Measurements from ENCODE around the gene BRINP2. TPM values are rescaled to one million over a fixed set of nuclear protein-coding genes. Genes with fewer than 3 reads are reported as not detected.

Gene BRINP2
- total RNA-seq, 4 donors from 2014 or later = not detected

GRCh38 chr1:177174921-177175634 is 4.3 kb downstream of the BRINP2 start:
- WGBS, 2 donors = 57 to 66% methylated on average over 4 to 6 of the region's 6 CpGs
- no peak overlapping the region for H3K4me3 ChIP-seq
- no peaks in the 10 kb centered on the region for H3K9me3 ChIP-seq
- intact Hi-C loops (cut with DNase I) = loop anchor here (10.0 kb wide), 1 partner anchor 280 kb away; no protein-coding TSS in a partner anchor
- no peak overlapping the region for H3K27ac ChIP-seq
- peaks cover 0 to 88% (median 2%) of the 10 kb centered on the region in 4 donors for H3K27me3 ChIP-seq
- no peak for DNase-seq
- TF ChIP-seq CTCF (IDR thresholded peaks at IDR 0.05) (no peak), POLR2A (IDR thresholded peaks at IDR 0.05) (no peak)
- peaks cover 0 to 13% (median 4%) of the 10 kb centered on the region in 3 donors for H3K4me1 ChIP-seq
- no peaks in the 10 kb centered on the region for H3K36me3 ChIP-seq

- H3K36me3 ChIP-seq = no peaks in the 10 kb centered on the region
- DNase-seq = no peak
- intact Hi-C loops (cut with DNase I) = no loop called here
- peaks cover 0 to 11% (median 3%) of the 10 kb centered on the region in 3 donors for H3K4me1 ChIP-seq
- no peak overlapping the region for H3K27ac ChIP-seq
- TF ChIP-seq POLR2A (IDR thresholded peaks at IDR 0.05) = no peak
- TF ChIP-seq CTCF (IDR thresholded peaks at IDR 0.05) = no peak
- peak overlapping the region in 2 of 4 donors; percentile 6 to 50 for H3K4me3 ChIP-seq
- peaks cover 0 to 66% (median 0%) of the 10 kb centered on the region in 4 donors for H3K27me3 ChIP-seq
- WGBS, 2 donors = 8 to 9% methylated on average over 9 to 11 of the region's 13 CpGs
- no peaks in the 10 kb centered on the region for H3K9me3 ChIP-seq
These were observed 10.5 kb downstream of the BRINP2 start for GRCh38 chr1:177181280-177181630.

DNA sequence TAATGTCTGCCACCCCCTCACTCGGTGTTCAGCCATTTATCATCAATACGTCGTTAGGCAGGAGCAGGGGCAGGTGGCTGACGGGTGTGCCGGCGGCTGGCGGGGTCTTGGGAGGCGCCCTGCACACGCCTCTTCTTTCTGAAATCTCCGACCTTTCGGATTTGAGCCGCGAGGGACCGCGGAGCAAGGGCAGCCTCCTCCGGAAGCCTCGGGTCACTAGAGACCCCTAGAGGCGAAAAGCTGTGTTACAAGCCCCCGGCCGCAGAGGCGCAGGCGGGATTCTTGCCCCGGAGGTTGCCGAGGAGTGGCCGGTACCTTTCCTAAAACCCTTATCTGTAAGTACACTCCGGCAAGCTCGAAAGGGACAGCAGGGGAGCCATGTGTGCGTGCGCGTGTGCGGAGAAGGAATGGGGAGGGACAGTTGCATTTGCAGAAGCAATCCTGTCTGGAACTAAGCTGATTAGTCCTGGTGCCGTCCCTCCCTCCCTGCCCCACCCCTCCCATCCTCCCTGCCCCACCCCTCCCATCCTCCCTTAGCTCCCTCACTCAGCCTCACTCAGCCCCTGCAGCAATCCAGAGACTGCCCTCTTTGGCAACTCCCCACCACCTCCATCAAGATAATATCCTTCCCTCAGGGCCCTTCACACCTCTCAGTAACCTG is 11.0 kb downstream of the BRINP2 start:
- Histone ChIP-seq H3K4me3 (peak overlapping the region in 2 of 4 donors; percentile 6 to 50), H3K4me1 (peaks cover 0 to 11% (median 3%) of the 10 kb centered on the region in 3 donors), H3K36me3 (no peaks in the 10 kb centered on the region), H3K27me3 (peaks cover 0 to 62% (median 0%) of the 10 kb centered on the region in 4 donors), H3K9me3 (no peaks in the 10 kb centered on the region), H3K27ac (no peak overlapping the region)
- intact Hi-C loops (cut with DNase I) = no loop called here
- DNase-seq = no peak
- WGBS, 2 donors = 0 to 10% methylated on average over 2 to 7 of the region's 32 CpGs
- TF ChIP-seq POLR2A (IDR thresholded peaks at IDR 0.05) = no peak
- peak in 5 of 6 experiments; percentile 45 to 62 (median 56) for TF ChIP-seq CTCF (IDR thresholded peaks at IDR 0.05)

- H3K4me3 ChIP-seq = no peak overlapping the region
- no peak overlapping the region for H3K27ac ChIP-seq
- H3K9me3 ChIP-seq = no peaks in the 10 kb centered on the region
- intact Hi-C loops (cut with DNase I) = no loop called here
- no peaks in the 10 kb centered on the region for H3K36me3 ChIP-seq
- H3K27me3 ChIP-seq = peaks cover 0 to 44% (median 0%) of the 10 kb centered on the region in 4 donors
- no peak for DNase-seq
- 54 to 62% methylated on average over 2 of the region's 2 CpGs for WGBS, 2 donors
- peaks cover 0 to 11% (median 3%) of the 10 kb centered on the region in 3 donors for H3K4me1 ChIP-seq
- TF ChIP-seq POLR2A (IDR thresholded peaks at IDR 0.05) (no peak), CTCF (IDR thresholded peaks at IDR 0.05) (no peak)
These were observed 13.1 kb downstream of the BRINP2 start for GRCh38 chr1:177183836-177184235.

GRCh38 chr1:177185209-177185608 is 14.5 kb downstream of the BRINP2 start:
- 58 to 74% methylated on average over 5 of the region's 5 CpGs for WGBS, 2 donors
- no peak for TF ChIP-seq POLR2A (IDR thresholded peaks at IDR 0.05)
- TF ChIP-seq CTCF (IDR thresholded peaks at IDR 0.05) = peak in 4 of 6 experiments; percentile 26 to 62 (median 39)
- Histone ChIP-seq H3K27ac (no peak overlapping the region), H3K36me3 (no peaks in the 10 kb centered on the region), H3K4me1 (peaks cover 0 to 11% (median 3%) of the 10 kb centered on the region in 3 donors), H3K27me3 (peaks cover 0 to 33% (median 0%) of the 10 kb centered on the region in 4 donors), H3K9me3 (no peaks in the 10 kb centered on the region), H3K4me3 (no peak overlapping the region)
- no peak for DNase-seq
- intact Hi-C loops (cut with DNase I) = loop anchor here (5.0 kb wide), 1 partner anchor 762 kb away; no protein-coding TSS in a partner anchor

Data from esophagus squamous epithelium (tissue), 5 donors.